NB4 (cell line): ENCODE data around the gene NRDE2.

Experiments
- DNase-seq: peaks from one replicate; pipeline ENCODE4 v3.0.0; 2010; ENCODE audit warnings: low read depth
- H3K4me3 ChIP-seq: one replicate; pipeline ENCODE4 v1.5.1; 2011; ENCODE audit warnings: mild to moderate bottlenecking, low read depth, low read length, moderate library complexity
- MAX ChIP-seq: IDR thresholded peaks from 2 replicates; pipeline ENCODE4 v1.6.1; 2011; ENCODE audit warnings: low read depth, low read length
- MYC ChIP-seq: IDR thresholded peaks from 2 replicates; pipeline ENCODE4 v1.6.1; 2011; ENCODE audit warnings: low read depth, low read length
- POLR2A ChIP-seq: IDR thresholded peaks from 2 replicates; pipeline ENCODE4 v1.6.1; 2011; ENCODE audit warnings: mild to moderate bottlenecking; ENCODE audit not compliant: insufficient read length; ENCODE audit errors: extremely low read depth
- TF ChIP-seq, protein P1 (sequence below): IDR thresholded peaks from one replicate; pipeline ENCODE4 v1.5.1; 2012; ENCODE audit warnings: low read depth, low read length

The NRDE2 gene

DNA sequence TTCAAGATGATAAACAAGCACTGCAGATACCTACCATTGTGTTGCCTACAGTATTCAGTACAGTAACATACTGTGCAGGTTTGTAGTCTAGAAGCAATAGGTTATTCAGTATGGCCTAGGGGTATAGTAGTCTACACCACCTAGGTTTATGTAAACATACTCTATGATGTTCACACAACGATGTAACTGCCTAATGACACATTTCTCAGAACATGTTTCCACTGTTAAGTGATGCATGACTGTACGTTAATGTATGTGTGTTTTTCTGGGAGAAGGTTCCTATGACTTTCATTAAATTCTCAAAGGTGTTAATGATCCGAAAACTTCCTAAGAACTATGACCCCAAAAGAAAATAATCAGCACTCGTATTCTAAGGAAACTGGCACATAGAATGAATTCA lies 44.2 kb upstream of the NRDE2 start:
- no peak for DNase-seq
- no peak overlapping the region for H3K4me3 ChIP-seq
- TF ChIP-seq MAX, result no peak
- no peak for TF ChIP-seq POLR2A
- TF ChIP-seq, protein P1, sequence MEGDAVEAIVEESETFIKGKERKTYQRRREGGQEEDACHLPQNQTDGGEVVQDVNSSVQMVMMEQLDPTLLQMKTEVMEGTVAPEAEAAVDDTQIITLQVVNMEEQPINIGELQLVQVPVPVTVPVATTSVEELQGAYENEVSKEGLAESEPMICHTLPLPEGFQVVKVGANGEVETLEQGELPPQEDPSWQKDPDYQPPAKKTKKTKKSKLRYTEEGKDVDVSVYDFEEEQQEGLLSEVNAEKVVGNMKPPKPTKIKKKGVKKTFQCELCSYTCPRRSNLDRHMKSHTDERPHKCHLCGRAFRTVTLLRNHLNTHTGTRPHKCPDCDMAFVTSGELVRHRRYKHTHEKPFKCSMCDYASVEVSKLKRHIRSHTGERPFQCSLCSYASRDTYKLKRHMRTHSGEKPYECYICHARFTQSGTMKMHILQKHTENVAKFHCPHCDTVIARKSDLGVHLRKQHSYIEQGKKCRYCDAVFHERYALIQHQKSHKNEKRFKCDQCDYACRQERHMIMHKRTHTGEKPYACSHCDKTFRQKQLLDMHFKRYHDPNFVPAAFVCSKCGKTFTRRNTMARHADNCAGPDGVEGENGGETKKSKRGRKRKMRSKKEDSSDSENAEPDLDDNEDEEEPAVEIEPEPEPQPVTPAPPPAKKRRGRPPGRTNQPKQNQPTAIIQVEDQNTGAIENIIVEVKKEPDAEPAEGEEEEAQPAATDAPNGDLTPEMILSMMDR, result no peak

DNA sequence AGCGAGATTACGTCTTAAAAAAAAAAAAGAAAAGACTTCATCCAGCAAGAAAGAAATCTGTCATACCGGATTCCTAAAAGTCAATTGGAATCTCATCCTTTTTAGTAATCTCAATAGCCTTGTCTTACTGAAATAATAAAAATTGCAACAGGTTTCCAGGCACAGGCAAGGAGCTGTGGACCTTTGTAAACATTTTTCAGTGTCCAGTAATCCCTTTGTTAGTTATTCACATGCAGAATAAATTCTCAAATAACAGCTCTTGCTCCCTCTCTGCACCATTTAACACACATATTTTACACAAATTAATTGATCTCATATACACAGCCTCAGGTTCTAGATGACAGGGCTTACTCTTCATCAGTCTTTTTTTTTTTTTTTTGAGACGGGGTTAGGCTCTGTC lies 43.1 kb upstream of the NRDE2 start:
- TF ChIP-seq MAX (no peak), MYC (no peak)
- H3K4me3 ChIP-seq, result no peak overlapping the region
- DNase-seq, result no peak

GRCh38 chr14:90373887-90374286 lies 42.1 kb upstream of the NRDE2 start:
- H3K4me3 ChIP-seq, result no peak overlapping the region
- TF ChIP-seq, protein P1, result no peak
- TF ChIP-seq MYC (no peak), POLR2A (no peak), MAX (no peak)
- DNase-seq, result no peak

DNA sequence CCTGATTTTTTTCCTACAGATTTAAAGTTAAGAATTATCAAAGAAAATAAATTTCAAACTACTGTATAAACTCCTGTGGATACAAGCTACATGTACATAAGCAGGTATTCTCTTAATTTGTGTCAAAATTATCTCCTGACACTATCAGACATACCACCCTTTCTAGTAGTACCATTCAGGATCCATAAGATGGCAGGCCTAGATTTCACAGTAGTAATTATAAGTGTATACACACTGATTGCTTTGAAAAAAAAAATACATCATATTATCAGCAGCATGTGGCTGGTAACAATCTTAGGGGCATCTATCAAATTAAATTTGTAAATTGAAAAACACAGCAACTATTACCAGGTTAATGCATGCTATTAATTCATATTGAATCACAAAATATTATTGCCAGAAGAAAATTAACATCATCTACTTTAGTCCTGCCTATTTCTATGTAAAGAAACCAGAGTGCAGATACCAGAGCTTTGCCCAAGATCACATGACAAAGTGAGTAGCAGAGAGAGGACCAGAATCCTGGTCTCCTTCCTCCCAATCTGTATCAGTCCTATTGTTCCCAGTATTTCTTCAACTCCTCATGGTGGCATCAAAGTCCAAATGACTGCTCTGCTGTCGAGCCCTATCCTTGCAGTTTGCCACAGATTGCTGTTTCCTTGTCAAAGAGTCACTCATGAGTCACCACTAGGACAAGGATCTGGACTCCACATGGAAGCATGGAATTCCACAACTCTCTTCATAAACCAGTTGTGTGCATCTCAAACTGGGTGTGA lies 37.4 kb upstream of the NRDE2 start:
- no peak for DNase-seq
- TF ChIP-seq, protein P1, result no peak
- no peak for TF ChIP-seq MYC
- TF ChIP-seq POLR2A, result no peak
- TF ChIP-seq MAX, result no peak
- no peak overlapping the region for H3K4me3 ChIP-seq

- TF ChIP-seq POLR2A, result no peak
- TF ChIP-seq MYC, result no peak
- TF ChIP-seq MAX, result no peak
- TF ChIP-seq, protein P1, result no peak
- no peak overlapping the region for H3K4me3 ChIP-seq
- no peak for DNase-seq
Measured at GRCh38 chr14:90362558-90362896, 30.8 kb upstream of the NRDE2 start.

DNA sequence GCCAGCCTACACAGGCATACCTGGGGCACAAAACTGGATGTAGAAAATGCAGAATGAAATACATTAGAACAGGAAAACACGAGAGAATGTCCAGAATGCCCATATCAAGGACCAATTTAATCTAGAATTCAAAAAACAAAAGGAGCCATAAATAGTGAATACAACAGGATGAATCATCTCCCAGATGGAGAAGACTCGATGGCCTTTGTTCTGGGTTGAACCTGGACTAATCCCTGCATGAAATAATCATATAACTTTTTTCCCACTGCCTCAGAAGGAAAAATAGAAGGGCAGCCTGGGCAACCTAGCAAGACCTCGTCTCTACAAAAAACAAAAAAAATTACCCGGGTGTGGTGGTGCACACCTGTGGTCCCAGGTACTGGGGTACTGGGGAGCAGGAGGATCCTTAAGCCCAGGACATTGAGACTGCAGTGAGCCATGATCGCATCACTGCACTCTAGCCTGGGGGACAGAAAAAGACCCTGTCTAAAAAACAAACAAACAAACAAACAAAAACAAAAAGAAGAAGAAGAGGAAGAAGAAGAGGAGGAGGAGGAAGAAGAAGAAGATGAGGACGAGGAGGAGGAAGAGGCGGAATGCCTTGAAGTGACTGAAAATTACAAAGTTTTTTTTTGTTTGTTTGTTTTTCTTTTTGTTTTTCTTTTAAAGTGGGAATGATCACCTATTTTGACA lies 30.3 kb upstream of the NRDE2 start:
- no peak for DNase-seq
- H3K4me3 ChIP-seq, result no peak overlapping the region
- no peak for TF ChIP-seq MYC
- no peak for TF ChIP-seq POLR2A
- TF ChIP-seq MAX, result no peak
- TF ChIP-seq, protein P1, result no peak
